ENCODE data around the gene OSBPL6.

DNA sequence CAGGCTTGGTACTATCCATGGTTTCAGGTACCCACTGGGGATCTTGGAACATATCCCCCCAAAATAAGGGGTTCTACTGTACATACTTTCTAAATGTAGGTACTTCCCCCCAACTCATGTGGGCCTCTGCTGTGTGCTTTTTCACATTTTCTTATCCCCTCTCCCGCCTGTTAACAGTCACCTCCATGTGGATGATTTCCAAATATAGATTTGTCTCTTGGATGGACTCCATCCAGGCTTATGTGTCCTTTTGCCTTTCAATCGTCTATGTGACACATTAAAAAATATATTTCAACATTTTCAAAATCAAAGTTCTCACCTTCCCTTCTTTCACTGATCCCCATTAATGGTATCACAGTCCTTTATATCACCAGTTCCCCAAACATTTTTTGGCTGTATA is 44.4 kb downstream of the OSBPL6 start:
- TF ChIP-seq, protein P1, sequence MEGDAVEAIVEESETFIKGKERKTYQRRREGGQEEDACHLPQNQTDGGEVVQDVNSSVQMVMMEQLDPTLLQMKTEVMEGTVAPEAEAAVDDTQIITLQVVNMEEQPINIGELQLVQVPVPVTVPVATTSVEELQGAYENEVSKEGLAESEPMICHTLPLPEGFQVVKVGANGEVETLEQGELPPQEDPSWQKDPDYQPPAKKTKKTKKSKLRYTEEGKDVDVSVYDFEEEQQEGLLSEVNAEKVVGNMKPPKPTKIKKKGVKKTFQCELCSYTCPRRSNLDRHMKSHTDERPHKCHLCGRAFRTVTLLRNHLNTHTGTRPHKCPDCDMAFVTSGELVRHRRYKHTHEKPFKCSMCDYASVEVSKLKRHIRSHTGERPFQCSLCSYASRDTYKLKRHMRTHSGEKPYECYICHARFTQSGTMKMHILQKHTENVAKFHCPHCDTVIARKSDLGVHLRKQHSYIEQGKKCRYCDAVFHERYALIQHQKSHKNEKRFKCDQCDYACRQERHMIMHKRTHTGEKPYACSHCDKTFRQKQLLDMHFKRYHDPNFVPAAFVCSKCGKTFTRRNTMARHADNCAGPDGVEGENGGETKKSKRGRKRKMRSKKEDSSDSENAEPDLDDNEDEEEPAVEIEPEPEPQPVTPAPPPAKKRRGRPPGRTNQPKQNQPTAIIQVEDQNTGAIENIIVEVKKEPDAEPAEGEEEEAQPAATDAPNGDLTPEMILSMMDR (IDR thresholded peaks at IDR 0.05; ENCODE audit: low read depth, low read length, poor library complexity, severe bottlenecking), result no peak
- TF ChIP-seq EZH2phosphoT487 (IDR thresholded peaks at IDR 0.05; ENCODE audit: borderline replicate concordance, low read length), result no peak
